NCI-H1694 (cell line): ENCODE measurements around the gene CYP27A1.

Experiments
- DNase-seq: peaks from one replicate; lab custom pipeline; 2025; lab: John Stamatoyannopoulos, UW

The CYP27A1 gene

DNA sequence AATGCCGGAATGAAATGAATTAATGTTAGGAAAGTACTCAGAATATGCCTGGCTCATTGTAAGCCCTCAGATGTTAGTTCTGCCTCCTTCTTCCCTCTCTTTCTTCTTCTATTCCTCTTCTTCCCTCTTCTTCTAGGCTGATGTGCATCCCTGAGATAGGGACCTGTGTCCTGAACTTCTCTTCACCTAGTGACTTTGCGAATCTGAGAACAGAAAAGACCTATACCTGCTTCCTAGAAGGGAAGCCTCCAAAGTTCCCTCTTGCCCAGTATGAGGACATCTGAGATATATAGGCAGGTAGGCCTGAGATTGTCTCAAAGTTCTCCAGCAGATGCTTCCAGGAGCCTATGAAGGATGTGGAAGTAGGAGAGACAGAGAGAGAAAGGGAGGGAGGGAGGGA, 8.1 kb upstream of the CYP27A1 start:
- DNase-seq, result no peak

DNA sequence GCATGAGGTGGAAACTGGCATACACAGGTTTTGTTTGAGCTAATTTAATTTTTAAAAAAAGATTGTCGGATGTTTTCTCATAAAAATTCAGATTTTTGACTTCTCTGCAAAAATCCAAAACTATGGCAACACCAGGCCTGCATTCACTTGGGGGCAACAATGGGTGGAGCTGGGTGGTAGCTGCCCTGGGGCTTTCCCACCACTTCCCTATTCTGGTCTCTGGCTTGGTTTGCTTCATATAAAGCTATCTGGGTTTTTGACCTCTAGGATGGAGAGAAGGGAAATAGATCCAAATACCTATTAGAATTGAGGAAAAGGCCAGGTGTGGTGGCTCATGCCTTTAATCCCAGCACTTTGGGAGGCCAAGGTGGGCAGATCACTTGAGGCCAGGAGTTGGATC, 5.5 kb upstream of the CYP27A1 start:
- no peak for DNase-seq

DNA sequence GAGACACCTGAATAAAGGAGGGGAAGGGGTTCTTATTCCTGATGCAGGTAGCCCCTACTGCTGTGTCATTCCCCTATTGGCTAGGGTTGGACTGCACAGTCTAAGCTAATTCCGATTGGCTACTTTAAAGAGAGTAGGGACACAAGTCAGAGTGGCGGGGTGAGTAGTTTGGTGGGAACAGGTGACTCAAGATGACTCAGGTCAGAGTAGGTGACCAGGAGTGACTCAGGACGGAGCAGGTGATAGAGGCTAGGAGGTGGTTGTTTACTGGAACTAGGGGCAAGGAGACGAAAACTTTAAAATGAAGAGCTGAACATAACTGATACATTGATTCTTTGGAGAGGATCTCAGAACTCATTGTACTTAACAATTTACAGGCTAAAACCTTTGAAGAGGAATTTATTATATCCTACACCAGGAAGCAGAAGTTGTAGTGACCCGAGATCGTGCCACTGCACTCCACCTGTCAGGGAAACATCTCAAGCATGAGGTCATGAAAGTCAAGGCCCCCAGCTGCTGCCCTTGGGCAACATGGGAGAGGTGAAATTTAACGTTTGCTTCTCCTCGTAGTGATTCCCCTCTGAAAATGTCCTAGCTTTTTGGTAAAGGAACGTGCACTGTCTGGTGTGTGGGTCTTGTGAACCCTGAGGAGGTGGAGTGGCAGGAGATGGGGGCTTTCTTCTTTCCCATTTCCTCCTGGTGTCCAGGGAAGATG, 4.5 kb upstream of the CYP27A1 start:
- no peak for DNase-seq

DNA sequence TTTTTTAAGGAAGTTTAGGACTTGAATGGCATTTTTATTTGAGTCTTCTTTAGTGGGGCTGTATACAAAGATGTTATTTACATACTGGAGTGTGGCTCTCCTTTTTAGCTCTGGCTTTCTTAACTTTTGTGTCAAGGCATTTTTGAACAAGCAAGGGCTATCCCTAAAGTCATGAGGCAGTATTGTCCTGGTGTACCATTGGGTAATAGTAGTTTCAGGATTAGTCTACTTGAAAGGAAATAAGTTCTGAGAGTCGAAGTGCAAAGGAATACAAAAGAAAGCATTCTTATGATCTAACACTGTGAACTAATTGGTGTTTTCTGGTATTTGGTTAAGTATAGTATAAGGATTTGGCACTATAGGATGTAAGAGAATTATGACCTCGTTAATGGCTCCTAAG, 1.9 kb upstream of the CYP27A1 start:
- no peak for DNase-seq

DNA sequence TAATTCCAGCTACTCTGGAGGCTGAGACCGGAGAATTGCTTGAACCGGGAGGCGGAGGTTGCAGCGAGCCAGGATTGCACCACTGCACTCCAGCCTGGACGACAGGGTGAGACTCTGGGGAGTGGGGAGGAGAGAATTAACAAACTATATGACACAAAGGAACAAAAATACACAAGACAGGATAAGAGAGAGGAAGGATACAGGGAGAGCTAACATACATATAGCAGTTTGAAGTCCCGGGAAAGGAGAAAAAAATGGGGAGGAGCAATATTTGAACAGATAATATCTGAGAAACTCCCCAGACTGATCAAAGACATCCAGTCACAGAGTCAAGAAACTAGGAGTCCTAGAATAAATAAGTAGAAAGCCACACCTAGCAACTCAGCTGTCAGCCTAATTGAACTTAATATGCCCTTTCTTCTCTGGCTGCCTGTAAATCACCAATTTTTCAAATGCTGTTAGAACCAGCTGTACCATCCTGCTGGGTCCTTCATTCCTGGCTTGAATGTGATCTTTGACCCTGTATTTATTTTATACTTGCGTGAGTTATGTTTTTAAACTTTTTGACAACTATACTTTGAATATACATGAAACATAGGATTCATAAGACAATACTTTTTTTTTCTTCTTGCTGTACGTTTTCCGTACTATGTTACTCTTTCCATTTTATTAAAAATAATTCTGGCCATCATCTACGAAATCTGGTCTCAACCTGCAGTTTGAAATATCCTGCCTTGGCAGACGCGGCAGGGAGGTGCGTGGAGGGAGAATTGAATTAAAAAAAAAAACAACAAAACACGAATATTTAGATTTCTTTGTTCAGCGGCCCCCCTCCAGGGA, 876 bp upstream of the CYP27A1 start:
- DNase-seq, result no peak

DNA sequence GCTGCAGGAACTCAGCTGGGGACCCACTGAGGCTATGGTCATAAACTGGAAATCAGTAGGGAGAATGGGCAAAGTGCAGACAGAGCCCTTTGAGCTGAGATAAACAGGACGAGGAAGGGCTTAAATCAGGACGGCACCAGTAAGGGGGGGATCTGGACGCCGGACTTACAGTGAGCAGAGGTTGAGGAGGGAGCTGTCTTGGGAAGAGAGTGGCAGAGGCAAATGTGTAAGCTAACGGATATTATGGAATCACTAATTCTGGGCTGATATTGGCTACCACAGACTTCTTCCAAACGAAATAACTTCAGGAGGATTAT, 539 bp downstream of the CYP27A1 start:
- no peak for DNase-seq

DNA sequence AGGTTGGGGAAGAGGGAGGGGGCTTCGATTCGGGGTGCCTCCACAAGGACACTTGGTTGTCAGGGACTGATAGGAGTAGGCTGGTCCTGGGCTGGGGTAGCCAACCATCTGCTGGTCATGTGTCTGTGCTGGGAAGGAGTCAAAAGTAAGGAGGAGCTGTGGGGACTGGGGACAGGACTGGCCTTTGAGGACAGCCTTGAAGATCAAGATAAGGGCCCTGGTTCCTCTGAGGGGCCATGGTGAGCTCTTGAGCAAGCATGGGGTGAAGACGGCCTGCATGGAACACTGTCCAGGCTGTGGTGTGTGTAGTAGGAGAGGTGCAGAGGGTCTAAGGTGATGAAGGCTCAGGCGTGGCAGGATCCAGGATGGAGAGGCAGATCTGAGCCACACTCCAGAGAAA, 1.7 kb downstream of the CYP27A1 start:
- DNase-seq, result no peak

DNA sequence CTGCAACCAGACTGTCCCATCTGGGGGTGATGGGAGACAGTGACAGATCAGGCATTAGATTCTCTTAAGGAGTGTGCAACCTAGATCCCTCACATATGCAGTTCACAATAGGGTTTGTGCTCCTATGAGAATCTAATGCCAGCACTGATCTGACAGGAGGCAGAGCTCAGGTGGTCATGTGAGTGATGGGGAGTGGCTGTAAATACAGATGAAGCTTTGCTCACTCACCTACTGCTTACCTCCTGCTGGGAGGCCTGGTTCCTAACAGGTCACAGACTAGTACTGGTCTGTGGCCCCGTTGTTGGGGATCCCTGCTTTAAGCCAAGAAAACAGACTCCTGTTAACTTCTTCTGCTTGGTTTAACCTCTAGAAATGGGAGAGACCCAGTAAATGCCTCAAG, 3.2 kb downstream of the CYP27A1 start:
- no peak for DNase-seq

DNA sequence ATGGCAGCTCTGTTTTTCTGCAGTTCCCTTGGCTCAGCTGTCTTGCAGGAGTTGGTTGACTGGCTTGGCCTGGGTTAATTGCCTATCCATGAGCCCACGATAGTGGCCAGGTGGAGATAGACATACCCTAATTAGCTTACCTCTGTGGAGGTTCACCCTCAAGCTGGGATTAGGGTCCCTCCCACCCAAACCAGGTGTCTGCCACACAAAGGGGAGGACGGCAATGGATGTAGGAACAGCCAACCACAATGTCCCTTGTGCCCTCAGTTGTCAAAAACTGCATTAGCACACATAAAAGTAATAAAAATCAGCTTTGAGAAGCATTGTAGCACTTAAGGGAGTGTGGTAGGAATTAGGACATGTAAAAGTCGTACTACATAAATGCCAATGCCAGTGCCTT, 4.2 kb downstream of the CYP27A1 start:
- no peak for DNase-seq

DNA sequence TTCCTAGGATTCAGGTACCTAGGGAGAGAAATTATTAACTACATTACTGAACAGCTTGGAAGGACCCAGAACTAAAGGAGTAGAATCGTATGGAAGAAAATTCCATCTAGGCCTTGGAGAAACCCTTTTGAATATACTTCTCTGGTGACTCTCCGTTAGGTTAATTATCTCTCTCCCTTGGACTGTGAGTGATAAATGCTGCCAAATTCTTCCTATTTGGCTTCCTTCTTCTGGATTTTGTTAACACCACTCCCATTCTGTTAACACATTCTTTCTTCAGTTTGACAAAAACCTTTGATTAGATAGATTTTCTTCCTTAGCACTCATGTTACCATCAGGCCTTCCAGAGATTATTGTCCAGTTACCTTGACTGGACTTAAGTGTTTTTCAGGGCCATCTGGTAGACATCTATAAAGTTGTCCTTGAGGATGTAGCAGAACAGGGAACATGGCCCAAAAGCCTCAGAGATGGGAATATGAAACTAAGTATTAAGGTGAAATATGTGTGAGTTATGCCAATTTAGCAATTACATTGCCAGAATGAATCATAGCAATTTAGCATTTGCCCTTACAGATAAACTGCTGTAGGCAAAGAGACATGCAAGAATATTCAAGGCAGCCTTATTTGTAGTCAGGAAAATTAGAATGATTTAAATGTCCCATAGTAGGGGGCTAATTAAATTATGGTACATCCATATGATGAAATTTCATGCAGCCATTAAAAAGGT, 6.7 kb downstream of the CYP27A1 start:
- DNase-seq, result no peak

DNA sequence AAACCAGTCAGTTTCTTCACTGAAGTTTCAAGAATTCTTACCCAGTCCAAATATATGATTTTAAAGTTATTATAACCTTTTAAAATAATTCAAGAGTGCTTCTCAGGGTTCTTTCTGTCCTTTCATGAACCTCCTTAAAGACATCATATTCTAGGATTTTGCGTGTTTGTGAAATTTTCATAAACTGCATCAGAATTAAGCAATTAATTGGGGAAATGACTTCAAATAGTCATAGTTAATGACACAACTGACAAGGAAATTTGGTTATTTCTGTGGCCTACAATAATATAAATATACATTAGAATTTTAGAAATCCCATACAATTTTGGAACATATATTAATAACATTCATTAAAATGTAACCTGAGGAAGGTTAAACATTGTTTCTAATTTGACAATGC, 10.5 kb downstream of the CYP27A1 start:
- no peak for DNase-seq

DNA sequence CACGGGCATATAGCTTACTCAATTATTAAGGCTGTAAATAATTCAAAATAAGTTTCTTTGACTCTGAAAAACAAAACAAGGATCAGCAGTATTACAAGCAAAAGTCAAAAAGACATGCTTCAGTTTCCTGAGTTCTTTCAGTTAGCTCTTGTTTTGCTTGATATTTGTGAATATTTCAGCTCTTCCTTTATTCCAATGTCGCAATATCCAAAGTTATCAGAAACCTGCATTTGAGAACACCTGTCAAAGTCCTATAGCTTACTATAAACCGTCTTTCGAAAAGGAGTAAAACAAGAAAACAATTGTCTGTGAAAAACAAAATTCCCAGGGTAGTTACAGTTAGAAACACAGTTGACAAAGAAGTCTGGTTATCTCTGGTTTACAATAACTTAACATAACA, 14.7 kb downstream of the CYP27A1 start:
- no peak for DNase-seq

DNA sequence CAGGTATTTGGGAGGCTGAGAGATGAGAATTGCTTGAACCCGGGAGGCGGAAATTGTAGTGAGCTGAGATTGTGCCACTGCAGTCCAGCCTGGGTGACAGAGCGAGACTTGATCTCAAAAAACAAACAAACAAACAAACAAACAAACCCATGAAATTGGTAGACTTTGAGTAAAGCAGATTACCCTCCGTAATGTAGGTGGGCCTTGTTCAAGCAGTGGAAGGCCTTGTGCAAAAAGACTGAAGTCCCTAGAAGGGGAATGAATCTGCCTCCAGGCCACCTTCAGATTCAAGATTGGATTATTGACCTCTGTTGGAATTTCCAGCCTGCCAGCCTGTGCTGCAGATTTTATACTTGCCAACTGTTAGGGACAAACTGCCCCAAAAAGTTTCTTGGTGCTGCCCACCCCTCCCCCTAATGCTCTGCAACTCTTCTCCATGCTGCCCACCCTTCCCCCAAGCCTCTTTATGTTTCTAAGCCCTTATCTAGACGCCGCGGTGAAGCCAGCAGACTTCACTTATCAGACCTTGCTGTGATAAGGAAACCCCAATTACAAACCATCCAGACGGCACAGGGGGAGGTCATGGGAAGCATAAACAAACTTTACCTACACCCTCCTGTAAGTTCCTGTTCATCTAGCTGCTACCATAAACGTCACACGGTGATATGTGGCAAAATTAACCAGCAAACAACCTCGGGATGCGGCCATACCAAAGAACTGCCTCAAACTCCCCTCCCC, 17.0 kb downstream of the CYP27A1 start:
- DNase-seq, result no peak

DNA sequence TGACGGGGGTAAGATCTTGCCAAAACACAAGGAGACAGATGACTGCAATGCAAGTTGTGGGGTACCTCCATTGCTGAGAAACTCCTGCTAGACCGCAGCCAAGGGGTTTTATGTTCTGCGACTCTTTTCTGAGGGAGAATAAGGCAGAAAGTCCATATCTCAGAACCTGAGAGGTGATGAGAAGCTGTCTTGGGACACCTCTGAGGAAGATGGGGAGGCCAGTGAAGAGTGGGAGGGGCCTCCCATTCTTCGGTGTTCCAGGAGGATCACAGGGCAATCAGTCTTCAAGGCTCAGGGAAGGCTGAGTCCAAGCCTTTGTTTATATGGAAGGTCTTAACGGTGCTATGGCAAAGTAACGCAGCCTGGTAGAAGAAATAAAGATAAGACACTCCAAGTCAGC, 18.0 kb downstream of the CYP27A1 start:
- no peak for DNase-seq

DNA sequence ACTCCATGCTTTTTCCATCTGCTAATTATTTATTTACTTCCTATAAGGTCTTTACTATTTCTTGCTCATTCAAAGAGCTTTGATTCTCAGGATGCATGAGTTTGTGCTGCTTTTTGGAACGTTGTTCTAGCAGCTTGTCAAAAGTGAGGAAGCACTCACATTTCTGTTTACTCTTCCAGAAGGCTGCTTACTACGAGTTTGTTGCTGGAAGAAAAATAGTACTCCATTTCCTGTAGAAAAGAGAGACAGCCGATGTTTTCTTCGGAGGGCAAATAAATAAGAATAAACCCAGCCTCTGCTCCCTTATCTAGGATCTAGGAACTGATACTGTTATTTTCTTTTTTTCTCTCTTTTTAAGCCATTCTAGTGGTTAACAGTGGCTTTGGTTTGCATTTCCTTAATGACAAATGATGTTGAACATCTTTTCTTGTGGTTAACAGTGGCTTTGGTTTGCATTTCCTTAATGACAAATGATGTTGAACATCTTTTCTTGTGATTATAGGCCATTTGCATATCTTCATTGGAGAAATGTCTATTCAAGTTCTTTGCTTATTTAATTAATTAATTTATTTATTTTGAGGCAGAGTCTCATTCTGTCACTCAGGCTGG, 20.5 kb downstream of the CYP27A1 start:
- DNase-seq, result no peak

DNA sequence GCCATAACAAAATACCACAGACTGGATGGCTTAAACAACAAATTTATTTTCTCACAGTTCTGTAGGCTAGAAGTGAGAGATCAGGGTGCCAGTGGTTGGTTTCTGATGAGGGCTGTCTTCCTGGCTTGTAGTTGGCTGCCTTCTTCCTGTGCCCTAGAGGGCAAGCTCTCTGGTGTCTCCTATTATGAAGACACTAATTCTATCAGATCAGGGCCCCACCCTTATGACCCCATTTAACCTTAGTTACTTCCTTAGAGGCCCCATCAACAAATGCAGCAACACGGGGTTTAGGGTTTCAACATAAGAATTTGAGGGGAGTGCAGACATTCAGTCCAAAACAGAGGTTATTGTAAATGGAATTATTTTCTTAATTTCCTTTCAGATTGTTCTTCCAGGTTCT, 22.9 kb downstream of the CYP27A1 start:
- DNase-seq, result no peak

DNA sequence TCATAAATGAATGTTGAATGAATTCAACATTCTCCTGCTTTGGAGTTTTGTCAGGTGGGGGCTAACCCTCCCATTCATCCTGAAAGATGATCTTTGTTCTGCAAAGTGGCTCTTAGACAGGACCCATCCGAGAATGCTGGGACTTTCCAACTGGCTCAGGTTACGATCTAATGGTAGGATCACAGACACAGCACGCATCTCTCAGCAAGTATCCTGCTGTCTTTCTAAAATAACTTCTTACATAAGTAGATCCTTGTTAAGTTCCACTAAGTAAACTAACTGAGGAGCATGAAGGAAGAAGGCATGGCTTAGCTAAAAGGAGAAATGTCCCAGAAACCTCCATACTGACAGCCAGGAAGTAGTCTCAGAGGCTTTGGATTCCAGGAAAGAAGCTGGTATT, 23.7 kb downstream of the CYP27A1 start:
- no peak for DNase-seq

DNA sequence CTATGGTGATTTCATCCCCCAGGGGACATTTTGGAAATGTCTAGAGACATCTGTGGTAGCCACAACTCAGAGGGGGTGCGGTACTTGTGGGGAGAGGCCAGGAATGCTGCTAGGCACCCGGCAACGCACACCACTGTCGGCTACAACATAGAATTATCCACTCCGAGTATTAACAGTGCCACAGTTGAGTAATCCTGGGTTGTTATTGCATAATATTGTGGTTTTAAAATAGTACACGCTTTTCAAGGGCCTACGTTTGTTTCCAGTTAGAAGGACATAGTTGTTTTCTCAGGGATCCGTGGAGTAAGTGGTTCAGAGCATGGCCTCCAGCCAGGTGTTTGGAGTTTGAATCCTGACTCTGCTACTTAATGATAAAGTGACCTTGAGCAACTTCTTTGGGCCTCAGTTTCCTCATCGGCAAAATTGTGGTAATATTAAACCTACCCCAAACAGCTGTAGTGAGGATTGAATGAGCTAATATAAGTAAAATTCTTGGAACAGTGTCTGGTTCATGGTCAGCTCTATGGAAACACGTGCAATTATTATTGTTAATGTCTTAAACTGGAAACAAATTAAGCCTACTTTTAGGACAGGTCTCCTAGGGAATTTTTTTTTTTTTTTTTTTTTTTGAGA, 24.5 kb downstream of the CYP27A1 start:
- DNase-seq, result no peak

DNA sequence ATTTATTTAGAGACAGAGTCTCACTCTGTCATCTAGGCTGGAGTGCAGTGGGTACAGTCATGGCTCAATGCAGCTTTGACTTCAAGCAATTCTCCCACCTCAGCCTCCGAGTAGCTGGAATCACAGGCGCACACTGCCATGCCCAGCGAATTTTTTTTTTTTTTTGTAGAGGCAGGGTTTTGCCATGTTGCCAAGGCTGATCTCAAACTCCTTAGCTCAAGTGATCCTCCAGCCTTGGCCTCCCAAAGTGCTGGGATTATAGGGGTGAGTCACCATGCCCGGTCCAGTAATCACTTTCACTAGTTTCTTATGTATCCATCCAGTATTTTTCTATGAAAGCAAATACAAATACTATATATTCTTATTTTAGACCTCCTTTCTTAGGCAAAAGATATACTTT, 25.7 kb downstream of the CYP27A1 start:
- DNase-seq, result no peak

DNA sequence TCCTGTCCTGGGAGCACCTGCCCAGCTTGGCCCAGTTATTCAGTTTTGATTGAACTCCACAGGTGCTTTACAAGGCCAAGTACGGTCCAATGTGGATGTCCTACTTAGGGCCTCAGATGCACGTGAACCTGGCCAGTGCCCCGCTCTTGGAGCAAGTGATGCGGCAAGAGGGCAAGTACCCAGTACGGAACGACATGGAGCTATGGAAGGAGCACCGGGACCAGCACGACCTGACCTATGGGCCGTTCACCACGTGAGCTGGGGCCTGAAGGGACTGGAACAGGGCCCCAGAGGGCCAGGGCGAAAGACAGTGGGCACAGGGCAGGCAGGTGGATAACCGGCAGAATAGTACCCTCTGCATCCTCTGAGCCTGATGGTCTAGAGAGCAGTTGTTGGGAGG, 27.6 kb downstream of the CYP27A1 start:
- no peak for DNase-seq

DNA sequence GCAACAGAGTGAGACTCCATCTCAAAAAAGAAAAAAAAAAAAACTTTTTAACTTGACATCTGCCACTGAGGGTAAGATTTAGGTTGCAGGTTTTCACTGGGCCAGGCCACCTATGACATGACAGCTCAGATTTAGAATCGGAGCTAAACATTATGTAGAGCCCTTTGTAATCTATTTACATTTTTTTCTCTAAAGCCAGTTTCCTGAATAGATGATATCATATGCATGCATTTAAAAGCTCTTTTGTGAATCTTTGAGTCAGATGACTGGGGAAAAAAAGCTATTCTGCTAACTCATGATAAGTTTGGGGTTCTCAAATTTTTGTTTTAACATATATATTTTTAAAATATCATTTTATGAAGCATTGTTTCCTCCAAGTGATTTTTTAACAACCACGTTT, 28.3 kb downstream of the CYP27A1 start:
- DNase-seq, result no peak

DNA sequence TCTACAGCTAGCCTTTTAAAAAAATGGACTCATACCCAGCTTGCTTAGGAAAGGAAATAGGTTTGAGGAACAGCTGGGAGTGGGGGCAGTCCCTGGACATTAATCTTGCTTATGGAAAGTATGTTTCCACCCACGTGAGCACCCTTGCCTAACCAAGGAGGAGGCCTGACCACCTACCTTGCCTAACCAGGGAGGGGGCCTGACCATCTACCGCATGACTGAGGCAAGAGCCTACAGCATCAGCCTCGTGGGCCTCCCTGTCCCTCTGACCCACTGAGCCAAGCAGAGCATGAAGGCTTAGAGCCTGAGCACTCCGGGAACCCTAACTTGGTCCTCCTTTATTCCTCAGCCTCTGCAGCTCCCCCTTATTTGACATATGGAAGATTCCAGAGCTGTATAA, 29.4 kb downstream of the CYP27A1 start:
- no peak for DNase-seq
